ENCODE results near the gene DNAI4. TPM values are rescaled to one million over a fixed set of nuclear protein-coding genes. Genes with fewer than 3 reads are reported as not detected.

DNAI4 gene
- total RNA-seq, 1 donor from 2014 or later, result 4.5 TPM

- no peaks in the 10 kb centered on the region for H3K27me3 ChIP-seq (ENCODE audit: control insufficient read depth, insufficient read depth, low read length)
- H3K4me3 ChIP-seq (ENCODE audit: low read depth, low read length), result no peak overlapping the region
- H3K36me3 ChIP-seq (ENCODE audit: control insufficient read depth, insufficient read depth, low read length), result no peaks in the 10 kb centered on the region
- no peak for DNase-seq (ENCODE audit: low read depth)
- peak; percentile 66 for TF ChIP-seq CTCF (IDR thresholded peaks at IDR 0.05; ENCODE audit: insufficient read depth, low read length, poor library complexity, severe bottlenecking)
Observed at GRCh38 chr1:66764994-66765578, 159.6 kb downstream of the DNAI4 start.

Other genes with a start within 250 kb of the DNAI4 start
- gene DYNLT5, start 172.4 kb downstream of the DNAI4 start, total RNA-seq, result not detected in 2 replicates
- gene INSL5, start 123.6 kb downstream of the DNAI4 start, total RNA-seq, result not detected in 2 replicates
- 22.2 and 27.8 TPM in 2 replicates for gene MIER1, start 134 bp upstream of the DNAI4 start, total RNA-seq
- gene SLC35D1, start 129.3 kb upstream of the DNAI4 start, total RNA-seq, result 6.9 and 8.1 TPM in 2 replicates
- gene C1orf141, start 210.1 kb upstream of the DNAI4 start, total RNA-seq, result not detected in 2 replicates
- gene IL23R, start 241.6 kb upstream of the DNAI4 start, total RNA-seq, result not detected in 2 replicates